Tibial artery (tissue), 4 donors: Measurements from ENCODE around the gene MPZL3.

ENCODE experiments used
- DNase-seq, 2 donors: peaks; one replicate each; pipeline ENCODE4 v3.0.0-alpha.2; 2019
- H3K27ac ChIP-seq, 2 donors: fragments of 200-600 bp; sonication (generic) in 1 of 2; 1 replicate in 1 of 2; 2 replicates in 1 of 2; pipeline ENCODE4 v1.5.1; 2018 to 2019; ENCODE audit warnings: mild to moderate bottlenecking in 1 of 2
- H3K27me3 ChIP-seq, 2 donors: fragments of 200-600 bp; sonication (generic) in 1 of 2; one replicate each; pipeline versions ENCODE4 v1.5.1 to v1.6.0; 2016 to 2019
- H3K36me3 ChIP-seq, 3 donors: fragments of 200-600 bp; sonication (generic) in 2 of 3; one replicate each; pipeline ENCODE4 v1.5.1; 2016 to 2019; ENCODE audit warnings: mild to moderate bottlenecking in 2 of 3
- H3K4me1 ChIP-seq, 4 donors: fragments of 200-600 bp; sonication (generic) in 2 of 4; 1 replicate in 3 of 4; 2 replicates in 1 of 4; pipeline ENCODE4 v1.5.1; 2016 to 2019
- H3K4me3 ChIP-seq, 2 donors: fragments of 200-600 bp; sonication (generic) in 1 of 2; 1 replicate in 1 of 2; 2 replicates in 1 of 2; pipeline ENCODE4 v1.5.1; 2018 to 2019; ENCODE audit warnings: mild to moderate bottlenecking in 2 of 2
- H3K9me3 ChIP-seq, 3 donors: fragments of 200-600 bp; sonication (generic) in 1 of 3; one replicate each; pipeline ENCODE4 v1.5.1; 2016 to 2019
- intact Hi-C: fragments of 100-400 bp; cut with DNase I; formaldehyde crosslinking; loops from one replicate; pipeline ENCODE4 v1.15.0; 2023; ENCODE audit warnings: low total_unique reads
- TF ChIP-seq, protein P1 (sequence below), 2 experiments: fragments of 200-600 bp in 1 of 2; fragments of 450-650 bp in 1 of 2; IDR thresholded peaks; one replicate each; pipeline ENCODE4 v1.5.1; 2017 to 2019; ENCODE audit warnings: antibody characterized with exemption in 2 of 2, mild to moderate bottlenecking in 1 of 2, moderate library complexity in 1 of 2

Gene MPZL3

DNA sequence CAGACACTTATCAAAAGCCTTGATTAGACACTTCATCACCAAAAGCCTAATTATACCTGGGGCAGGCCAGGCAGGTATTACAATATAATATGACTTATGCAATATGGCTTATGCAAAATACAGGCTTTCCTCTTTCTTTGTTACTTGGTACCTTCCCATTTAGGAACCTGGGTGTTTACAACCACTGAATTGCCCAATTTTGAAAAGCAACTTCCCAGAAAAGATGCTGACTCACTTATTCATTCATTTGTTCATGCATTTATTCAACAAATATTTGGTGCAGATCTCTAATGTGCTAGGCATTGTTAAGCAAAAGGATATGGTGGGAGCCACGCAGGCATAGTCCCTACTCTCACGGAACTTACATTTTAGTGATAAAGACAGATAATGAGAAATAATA lies 13.7 kb downstream of the MPZL3 start:
- H3K27ac ChIP-seq: no peak overlapping the region
- H3K4me1 ChIP-seq: peaks cover 0 to 4% (median 0%) of the 10 kb centered on the region in 4 donors
- peaks cover 0 to 5% of the 10 kb centered on the region in 2 donors for H3K27me3 ChIP-seq
- no peak for DNase-seq
- intact Hi-C loops: no loop called here
- TF ChIP-seq, protein P1, sequence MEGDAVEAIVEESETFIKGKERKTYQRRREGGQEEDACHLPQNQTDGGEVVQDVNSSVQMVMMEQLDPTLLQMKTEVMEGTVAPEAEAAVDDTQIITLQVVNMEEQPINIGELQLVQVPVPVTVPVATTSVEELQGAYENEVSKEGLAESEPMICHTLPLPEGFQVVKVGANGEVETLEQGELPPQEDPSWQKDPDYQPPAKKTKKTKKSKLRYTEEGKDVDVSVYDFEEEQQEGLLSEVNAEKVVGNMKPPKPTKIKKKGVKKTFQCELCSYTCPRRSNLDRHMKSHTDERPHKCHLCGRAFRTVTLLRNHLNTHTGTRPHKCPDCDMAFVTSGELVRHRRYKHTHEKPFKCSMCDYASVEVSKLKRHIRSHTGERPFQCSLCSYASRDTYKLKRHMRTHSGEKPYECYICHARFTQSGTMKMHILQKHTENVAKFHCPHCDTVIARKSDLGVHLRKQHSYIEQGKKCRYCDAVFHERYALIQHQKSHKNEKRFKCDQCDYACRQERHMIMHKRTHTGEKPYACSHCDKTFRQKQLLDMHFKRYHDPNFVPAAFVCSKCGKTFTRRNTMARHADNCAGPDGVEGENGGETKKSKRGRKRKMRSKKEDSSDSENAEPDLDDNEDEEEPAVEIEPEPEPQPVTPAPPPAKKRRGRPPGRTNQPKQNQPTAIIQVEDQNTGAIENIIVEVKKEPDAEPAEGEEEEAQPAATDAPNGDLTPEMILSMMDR (IDR thresholded peaks at IDR 0.05): no peak
- H3K36me3 ChIP-seq: no peaks in the 10 kb centered on the region
- no peak overlapping the region for H3K4me3 ChIP-seq
- no peaks in the 10 kb centered on the region for H3K9me3 ChIP-seq

DNA sequence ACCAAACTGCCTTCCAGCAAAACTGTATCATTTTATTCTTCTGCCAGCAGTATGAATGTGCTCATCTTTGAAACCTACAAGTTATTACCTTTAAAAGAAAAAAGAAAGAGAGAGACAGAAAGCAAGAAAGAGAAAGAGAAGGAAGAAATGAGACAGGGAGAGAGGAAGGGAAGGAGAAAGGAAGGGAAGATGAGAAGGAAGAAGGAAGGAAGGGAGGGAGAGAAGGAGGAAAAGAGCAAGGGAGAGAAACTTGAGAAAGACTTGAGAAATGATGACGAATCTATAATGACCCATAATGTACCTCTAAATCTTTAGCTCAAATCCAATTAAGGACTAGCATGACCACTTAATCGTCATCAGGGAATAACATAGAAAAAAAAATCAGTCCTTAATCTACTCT lies 16.0 kb downstream of the MPZL3 start:
- no peak for DNase-seq
- H3K27ac ChIP-seq: no peak overlapping the region
- no peaks in the 10 kb centered on the region for H3K9me3 ChIP-seq
- H3K27me3 ChIP-seq: peaks cover 0 to 13% of the 10 kb centered on the region in 2 donors
- TF ChIP-seq, protein P1 (IDR thresholded peaks at IDR 0.05): no peak
- intact Hi-C loops: no loop called here
- H3K4me1 ChIP-seq: no peaks in the 10 kb centered on the region
- H3K36me3 ChIP-seq: peaks cover 0 to 6% (median 0%) of the 10 kb centered on the region in 3 donors
- no peak overlapping the region for H3K4me3 ChIP-seq

DNA sequence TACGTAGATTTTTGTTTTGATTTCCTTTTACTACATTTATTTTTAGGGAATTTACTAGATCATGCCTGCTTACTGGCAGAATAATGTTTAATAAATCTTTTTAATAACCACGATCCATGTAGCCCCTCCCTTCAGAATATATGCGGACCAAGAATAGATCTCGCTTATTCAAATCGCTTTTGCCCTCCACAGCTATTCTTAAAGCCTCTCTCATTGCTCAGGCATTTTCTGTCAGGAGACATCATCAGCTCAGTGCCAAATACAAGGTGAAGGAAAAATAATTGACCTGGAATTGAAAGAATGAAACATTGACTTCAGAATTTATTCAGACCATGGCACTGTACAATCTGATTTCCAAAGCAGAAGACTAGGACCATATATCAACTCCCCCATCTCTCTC lies 17.3 kb downstream of the MPZL3 start:
- TF ChIP-seq, protein P1 (IDR thresholded peaks at IDR 0.05): no peak
- no peaks in the 10 kb centered on the region for H3K4me1 ChIP-seq
- no peak for DNase-seq
- peaks cover 0 to 6% (median 0%) of the 10 kb centered on the region in 3 donors for H3K36me3 ChIP-seq
- intact Hi-C loops: no loop called here
- H3K4me3 ChIP-seq: no peak overlapping the region
- no peaks in the 10 kb centered on the region for H3K9me3 ChIP-seq
- H3K27me3 ChIP-seq: peaks cover 0 to 13% of the 10 kb centered on the region in 2 donors
- no peak overlapping the region for H3K27ac ChIP-seq

DNA sequence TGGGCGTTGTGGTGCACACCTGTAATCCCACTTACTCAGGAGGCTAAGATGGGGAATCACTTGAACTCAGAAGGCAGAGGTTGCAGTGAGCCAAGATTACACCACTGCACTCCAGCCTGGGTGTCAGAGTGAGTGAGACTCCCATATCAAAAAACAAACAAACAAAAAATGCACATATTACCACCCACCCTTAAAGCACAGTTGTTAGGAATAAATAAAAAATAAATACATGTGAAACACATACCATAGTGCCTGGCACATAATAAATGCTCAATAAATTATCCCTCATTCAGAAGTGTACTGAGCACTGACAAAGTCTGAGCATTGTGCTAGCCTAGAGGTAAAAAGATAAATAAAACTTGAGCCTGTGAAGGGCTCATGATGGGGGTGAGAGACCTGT lies 18.3 kb downstream of the MPZL3 start:
- Histone ChIP-seq H3K36me3 (peaks cover 0 to 6% (median 0%) of the 10 kb centered on the region in 3 donors), H3K27ac (no peak overlapping the region), H3K4me3 (no peak overlapping the region), H3K9me3 (no peaks in the 10 kb centered on the region), H3K4me1 (no peaks in the 10 kb centered on the region), H3K27me3 (peaks cover 0 to 13% of the 10 kb centered on the region in 2 donors)
- TF ChIP-seq, protein P1 (IDR thresholded peaks at IDR 0.05): no peak
- DNase-seq: no peak
- intact Hi-C loops: no loop called here

DNA sequence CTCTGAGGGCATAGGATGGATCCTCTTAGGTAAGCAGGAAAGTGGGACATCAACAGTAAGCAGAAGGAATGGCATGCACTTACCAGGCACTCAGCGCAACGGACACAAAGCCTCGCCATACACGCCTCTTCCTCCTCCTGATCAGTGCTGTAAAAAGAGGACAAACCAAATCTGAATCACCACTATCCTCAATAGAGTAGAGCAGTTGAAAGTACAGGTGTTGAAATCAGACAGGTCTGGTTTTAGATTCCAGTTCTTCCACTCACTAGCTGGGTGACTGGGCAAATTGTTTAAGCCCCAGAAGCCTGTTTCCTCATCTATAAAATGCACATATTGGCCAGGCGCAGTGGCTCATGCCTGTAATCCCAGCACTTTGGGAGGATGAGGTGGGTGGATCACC lies 18.8 kb downstream of the MPZL3 start:
- Histone ChIP-seq H3K4me3 (no peak overlapping the region), H3K9me3 (no peaks in the 10 kb centered on the region), H3K4me1 (no peaks in the 10 kb centered on the region), H3K27me3 (peaks cover 0 to 13% of the 10 kb centered on the region in 2 donors), H3K27ac (no peak overlapping the region), H3K36me3 (peaks cover 0 to 6% (median 0%) of the 10 kb centered on the region in 3 donors)
- intact Hi-C loops: no loop called here
- DNase-seq: no peak
- TF ChIP-seq, protein P1 (IDR thresholded peaks at IDR 0.05): no peak

DNA sequence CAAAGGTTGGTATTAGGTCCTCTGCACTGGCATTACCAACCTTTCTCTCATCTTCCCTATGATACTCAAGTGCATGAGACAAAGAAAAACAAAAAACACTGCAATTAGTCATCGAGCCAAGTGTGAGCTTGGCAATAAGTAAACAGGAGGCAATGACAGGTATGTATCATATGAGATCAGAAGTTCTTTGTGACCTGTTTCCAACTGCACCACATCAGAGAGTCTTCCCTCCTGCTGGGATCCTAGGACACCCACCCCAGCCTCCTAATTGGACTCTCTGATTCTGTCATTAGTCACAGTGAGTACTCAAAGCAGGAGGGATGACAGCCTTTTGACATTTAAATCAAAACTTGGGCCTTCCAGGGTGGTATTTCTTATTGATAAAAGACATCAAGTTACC lies 19.5 kb downstream of the MPZL3 start:
- Histone ChIP-seq H3K4me3 (no peak overlapping the region), H3K36me3 (peaks cover 0 to 6% (median 0%) of the 10 kb centered on the region in 3 donors), H3K9me3 (no peaks in the 10 kb centered on the region), H3K4me1 (no peaks in the 10 kb centered on the region), H3K27ac (no peak overlapping the region), H3K27me3 (peaks cover 0 to 13% of the 10 kb centered on the region in 2 donors)
- TF ChIP-seq, protein P1 (IDR thresholded peaks at IDR 0.05): no peak
- intact Hi-C loops: no loop called here
- no peak for DNase-seq
